ENCODE measurements around the gene STIM2.

The STIM2 gene

GRCh38 chr4:26870576-26871262 is 10.1 kb downstream of the STIM2 start:
- peaks cover 4% of the 10 kb centered on the region for H3K36me3 Mint-ChIP-seq (ENCODE audit: low read depth)
- DNase-seq = no peak
- no peak overlapping the region for H3K27ac Mint-ChIP-seq
- no peaks in the 10 kb centered on the region for H3K27me3 Mint-ChIP-seq
- H3K4me3 Mint-ChIP-seq = no peak overlapping the region
- H3K4me1 Mint-ChIP-seq (ENCODE audit: low read depth) = peaks cover 85% of the 10 kb centered on the region
- H3K9me3 Mint-ChIP-seq = peaks cover 3% of the 10 kb centered on the region

GRCh38 chr4:26871611-26872010 is 11.0 kb downstream of the STIM2 start:
- Mint-ChIP-seq H3K27ac (no peak overlapping the region), H3K27me3 (no peaks in the 10 kb centered on the region), H3K36me3 (ENCODE audit: low read depth) (peaks cover 5% of the 10 kb centered on the region), H3K4me1 (ENCODE audit: low read depth) (peaks cover 85% of the 10 kb centered on the region), H3K9me3 (peaks cover 3% of the 10 kb centered on the region), H3K4me3 (no peak overlapping the region)
- no peak for DNase-seq

GRCh38 chr4:26873391-26874026 is 12.9 kb downstream of the STIM2 start:
- Mint-ChIP-seq H3K36me3 (ENCODE audit: low read depth) (peaks cover 20% of the 10 kb centered on the region), H3K27me3 (no peaks in the 10 kb centered on the region), H3K9me3 (peaks cover 14% of the 10 kb centered on the region), H3K4me1 (ENCODE audit: low read depth) (peaks cover 86% of the 10 kb centered on the region), H3K4me3 (peak overlapping the region; percentile 46), H3K27ac (peak overlapping the region; percentile 90)
- DNase-seq = peak; percentile 56

GRCh38 chr4:26874110-26874509 is 13.5 kb downstream of the STIM2 start:
- H3K4me3 Mint-ChIP-seq = no peak overlapping the region
- peak overlapping the region; percentile 90 for H3K27ac Mint-ChIP-seq
- DNase-seq = no peak
- peaks cover 14% of the 10 kb centered on the region for H3K9me3 Mint-ChIP-seq
- H3K27me3 Mint-ChIP-seq = no peaks in the 10 kb centered on the region
- peaks cover 87% of the 10 kb centered on the region for H3K4me1 Mint-ChIP-seq (ENCODE audit: low read depth)
- H3K36me3 Mint-ChIP-seq (ENCODE audit: low read depth) = peaks cover 24% of the 10 kb centered on the region

GRCh38 chr4:26877406-26877805 is 16.8 kb downstream of the STIM2 start:
- Mint-ChIP-seq H3K4me1 (ENCODE audit: low read depth) (peaks cover 87% of the 10 kb centered on the region), H3K36me3 (ENCODE audit: low read depth) (peaks cover 23% of the 10 kb centered on the region), H3K27me3 (no peaks in the 10 kb centered on the region), H3K9me3 (peaks cover 14% of the 10 kb centered on the region), H3K27ac (peak overlapping the region; percentile 96), H3K4me3 (peak overlapping the region; percentile 8)
- no peak for DNase-seq

- Mint-ChIP-seq H3K4me1 (ENCODE audit: low read depth) (peaks cover 85% of the 10 kb centered on the region), H3K27me3 (no peaks in the 10 kb centered on the region), H3K9me3 (peaks cover 10% of the 10 kb centered on the region), H3K36me3 (ENCODE audit: low read depth) (peaks cover 23% of the 10 kb centered on the region), H3K4me3 (no peak overlapping the region), H3K27ac (peak overlapping the region; percentile 96)
- no peak for DNase-seq
Measured at GRCh38 chr4:26877961-26878360, 17.3 kb downstream of the STIM2 start.

- Mint-ChIP-seq H3K27ac (peak overlapping the region; percentile 96), H3K4me3 (peak overlapping the region; percentile 51), H3K4me1 (ENCODE audit: low read depth) (peaks cover 85% of the 10 kb centered on the region)
Measured at GRCh38 chr4:26878794-26879391, 18.3 kb downstream of the STIM2 start.

GRCh38 chr4:26879805-26880204 is 19.2 kb downstream of the STIM2 start:
- H3K36me3 Mint-ChIP-seq (ENCODE audit: low read depth) = peaks cover 23% of the 10 kb centered on the region
- H3K9me3 Mint-ChIP-seq = peaks cover 10% of the 10 kb centered on the region
- no peak for DNase-seq
- H3K4me3 Mint-ChIP-seq = no peak overlapping the region
- peaks cover 85% of the 10 kb centered on the region for H3K4me1 Mint-ChIP-seq (ENCODE audit: low read depth)
- H3K27ac Mint-ChIP-seq = peak overlapping the region; percentile 96
- no peaks in the 10 kb centered on the region for H3K27me3 Mint-ChIP-seq

More at GRCh38 chr4:26878794-26879391, 18.3 kb downstream of the STIM2 start:
- Mint-ChIP-seq H3K27me3 (no peaks in the 10 kb centered on the region), H3K36me3 (ENCODE audit: low read depth) (peaks cover 23% of the 10 kb centered on the region), H3K9me3 (peaks cover 10% of the 10 kb centered on the region)
- peak; percentile 64 for DNase-seq

GRCh38 chr4:26884026-26884425 is 23.4 kb downstream of the STIM2 start:
- Mint-ChIP-seq H3K4me1 (ENCODE audit: low read depth) (peaks cover 85% of the 10 kb centered on the region), H3K4me3 (peak overlapping the region; percentile 71), H3K27ac (peak overlapping the region; percentile 95), H3K36me3 (ENCODE audit: low read depth) (peaks cover 7% of the 10 kb centered on the region), H3K9me3 (no peaks in the 10 kb centered on the region), H3K27me3 (no peaks in the 10 kb centered on the region)
- DNase-seq = no peak

GRCh38 chr4:26884486-26884988 is 23.9 kb downstream of the STIM2 start:
- Mint-ChIP-seq H3K4me3 (peak overlapping the region; percentile 71), H3K27me3 (no peaks in the 10 kb centered on the region), H3K9me3 (no peaks in the 10 kb centered on the region), H3K27ac (peak overlapping the region; percentile 95), H3K4me1 (ENCODE audit: low read depth) (peaks cover 85% of the 10 kb centered on the region), H3K36me3 (ENCODE audit: low read depth) (peaks cover 9% of the 10 kb centered on the region)
- DNase-seq = no peak

GRCh38 chr4:26885912-26886274 is 25.3 kb downstream of the STIM2 start:
- DNase-seq = no peak
- peaks cover 4% of the 10 kb centered on the region for H3K9me3 Mint-ChIP-seq

GRCh38 chr4:26887143-26887542 is 26.5 kb downstream of the STIM2 start:
- Mint-ChIP-seq H3K9me3 (peaks cover 11% of the 10 kb centered on the region), H3K36me3 (ENCODE audit: low read depth) (peaks cover 22% of the 10 kb centered on the region)

More at GRCh38 chr4:26885912-26886274, 25.3 kb downstream of the STIM2 start:
- Mint-ChIP-seq H3K36me3 (ENCODE audit: low read depth) (peaks cover 13% of the 10 kb centered on the region), H3K4me3 (peak overlapping the region; percentile 61), H3K27ac (peak overlapping the region; percentile 94), H3K4me1 (ENCODE audit: low read depth) (peaks cover 85% of the 10 kb centered on the region), H3K27me3 (no peaks in the 10 kb centered on the region)

GRCh38 chr4:26887809-26888208 is 27.2 kb downstream of the STIM2 start:
- H3K36me3 Mint-ChIP-seq (ENCODE audit: low read depth) = peaks cover 23% of the 10 kb centered on the region
- peaks cover 12% of the 10 kb centered on the region for H3K9me3 Mint-ChIP-seq
- no peak for DNase-seq
- no peaks in the 10 kb centered on the region for H3K27me3 Mint-ChIP-seq
- no peak overlapping the region for H3K4me3 Mint-ChIP-seq
- H3K4me1 Mint-ChIP-seq (ENCODE audit: low read depth) = peaks cover 87% of the 10 kb centered on the region
- peak overlapping the region; percentile 65 for H3K27ac Mint-ChIP-seq

More at GRCh38 chr4:26887143-26887542, 26.5 kb downstream of the STIM2 start:
- peak overlapping the region; percentile 85 for H3K27ac Mint-ChIP-seq
- H3K27me3 Mint-ChIP-seq = no peaks in the 10 kb centered on the region
- DNase-seq = no peak
- H3K4me3 Mint-ChIP-seq = peak overlapping the region; percentile 61
- peaks cover 86% of the 10 kb centered on the region for H3K4me1 Mint-ChIP-seq (ENCODE audit: low read depth)

GRCh38 chr4:26889356-26889755 is 28.7 kb downstream of the STIM2 start:
- peaks cover 28% of the 10 kb centered on the region for H3K36me3 Mint-ChIP-seq (ENCODE audit: low read depth)
- H3K27me3 Mint-ChIP-seq = no peaks in the 10 kb centered on the region
- peaks cover 84% of the 10 kb centered on the region for H3K4me1 Mint-ChIP-seq (ENCODE audit: low read depth)
- H3K4me3 Mint-ChIP-seq = no peak overlapping the region
- DNase-seq = no peak
- H3K9me3 Mint-ChIP-seq = peaks cover 12% of the 10 kb centered on the region
- no peak overlapping the region for H3K27ac Mint-ChIP-seq

GRCh38 chr4:26891054-26891453 is 30.4 kb downstream of the STIM2 start:
- Mint-ChIP-seq H3K9me3 (peaks cover 12% of the 10 kb centered on the region), H3K27ac (no peak overlapping the region), H3K4me3 (no peak overlapping the region), H3K4me1 (ENCODE audit: low read depth) (peaks cover 83% of the 10 kb centered on the region), H3K27me3 (no peaks in the 10 kb centered on the region), H3K36me3 (ENCODE audit: low read depth) (peaks cover 37% of the 10 kb centered on the region)
- no peak for DNase-seq

Data from activated T-cell treated with anti-CD3 and anti-CD28 coated beads, Interleukin-2, amount 50 U/mL, for 24 hours (primary cell).